NCI-H345 treated with DMSO at 0.1 percent for 48 hours (cell line): ENCODE results near the gene NEK7.

ENCODE experiments used
- DNase-seq: peaks from one replicate; lab custom pipeline; 2025; ENCODE audit not compliant: unreplicated experiment; lab: John Stamatoyannopoulos, UW

Gene NEK7

GRCh38 chr1:198141668-198142351, 15.0 kb upstream of the NEK7 start:
- DNase-seq, result no peak

GRCh38 chr1:198143797-198144196, 13.0 kb upstream of the NEK7 start:
- DNase-seq, result no peak

GRCh38 chr1:198147216-198147615, 9.6 kb upstream of the NEK7 start:
- DNase-seq, result no peak

GRCh38 chr1:198150369-198150768, 6.4 kb upstream of the NEK7 start:
- DNase-seq, result no peak

GRCh38 chr1:198151688-198152087, 5.1 kb upstream of the NEK7 start:
- DNase-seq, result no peak

GRCh38 chr1:198153103-198153502, 3.7 kb upstream of the NEK7 start:
- DNase-seq, result no peak

GRCh38 chr1:198153804-198154203, 3.0 kb upstream of the NEK7 start:
- DNase-seq, result no peak

GRCh38 chr1:198155253-198155652, 1.5 kb upstream of the NEK7 start:
- DNase-seq, result no peak

GRCh38 chr1:198156111-198156744, 570 bp upstream of the NEK7 start:
- DNase-seq, result peak; percentile 24

- peak; percentile 88 for DNase-seq
Measured at GRCh38 chr1:198157241-198157846, 546 bp downstream of the NEK7 start.

- DNase-seq, result peak; percentile 40
Measured at GRCh38 chr1:198157847-198158725, 1.3 kb downstream of the NEK7 start.

- DNase-seq, result peak; percentile 85
Measured at GRCh38 chr1:198158735-198159589, 2.2 kb downstream of the NEK7 start.

GRCh38 chr1:198160222-198160621, 3.4 kb downstream of the NEK7 start:
- DNase-seq, result no peak

GRCh38 chr1:198160946-198161614, 4.3 kb downstream of the NEK7 start:
- no peak for DNase-seq

- no peak for DNase-seq
Measured at GRCh38 chr1:198161718-198162090, 4.9 kb downstream of the NEK7 start.

- no peak for DNase-seq
Measured at GRCh38 chr1:198162091-198162767, 5.4 kb downstream of the NEK7 start.

GRCh38 chr1:198165927-198166647, 9.3 kb downstream of the NEK7 start:
- DNase-seq, result no peak

- DNase-seq, result no peak
Measured at GRCh38 chr1:198166900-198167299, 10.1 kb downstream of the NEK7 start.

GRCh38 chr1:198167436-198167934, 10.7 kb downstream of the NEK7 start:
- no peak for DNase-seq
